ENCODE measurements around the gene PI4KA. TPM values are rescaled to one million over a fixed set of nuclear protein-coding genes. Genes with fewer than 3 reads are reported as not detected.
"Not testable (repeated sequence)": the region's sequence is repeated elsewhere in the genome, so short reads cannot be mapped to it uniquely, and the experiment has no call there.

Gene PI4KA
- total RNA-seq, 2 experiments from 2014 or later, result 84.5 to 99.6 TPM

DNA sequence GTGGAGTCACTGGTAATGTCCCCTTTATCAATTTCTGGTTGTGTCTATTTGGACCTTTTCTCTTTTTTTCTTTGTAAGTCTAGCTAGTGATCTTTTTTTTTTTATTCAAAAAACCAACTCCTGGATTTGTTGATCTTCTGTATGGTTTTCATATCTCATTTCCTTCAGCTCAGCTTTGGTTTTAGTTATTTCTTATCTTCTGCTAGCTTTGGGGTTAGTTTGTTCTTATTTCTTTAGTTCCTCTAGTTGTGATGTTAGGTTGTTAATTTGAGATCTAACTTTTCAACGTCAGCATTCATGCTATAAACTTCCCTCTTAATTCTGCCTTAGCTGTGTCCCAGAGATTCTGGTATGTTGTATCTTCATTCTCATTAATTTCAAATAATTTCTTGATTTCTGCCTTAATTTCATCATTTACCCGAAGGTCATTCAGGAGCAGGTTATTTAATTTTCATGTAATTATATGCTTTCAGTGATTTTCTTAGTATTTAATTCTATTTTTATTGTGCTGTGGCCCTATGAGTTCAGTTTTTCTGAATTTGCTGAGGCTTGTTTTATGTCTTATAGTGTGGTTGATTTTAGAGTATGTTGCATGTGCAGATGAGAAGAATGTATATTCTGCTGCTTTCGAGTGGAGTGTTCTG, 29.0 kb downstream of the PI4KA start:
- ATAC-seq (no peak), DNase-seq (no peak)
- no peak overlapping the region for H3K4me3 Mint-ChIP-seq
- H3K27me3 Mint-ChIP-seq, result no peaks in the 10 kb centered on the region
- H3K36me3 Mint-ChIP-seq, result peaks cover 36% of the 10 kb centered on the region
- CTCF ChIA-PET, result no interaction called here
- no peak overlapping the region for H3K27ac Mint-ChIP-seq
- H3K4me1 Mint-ChIP-seq, result no peaks in the 10 kb centered on the region
- no peaks in the 10 kb centered on the region for H3K9me3 Mint-ChIP-seq (ENCODE audit: low read depth)

DNA sequence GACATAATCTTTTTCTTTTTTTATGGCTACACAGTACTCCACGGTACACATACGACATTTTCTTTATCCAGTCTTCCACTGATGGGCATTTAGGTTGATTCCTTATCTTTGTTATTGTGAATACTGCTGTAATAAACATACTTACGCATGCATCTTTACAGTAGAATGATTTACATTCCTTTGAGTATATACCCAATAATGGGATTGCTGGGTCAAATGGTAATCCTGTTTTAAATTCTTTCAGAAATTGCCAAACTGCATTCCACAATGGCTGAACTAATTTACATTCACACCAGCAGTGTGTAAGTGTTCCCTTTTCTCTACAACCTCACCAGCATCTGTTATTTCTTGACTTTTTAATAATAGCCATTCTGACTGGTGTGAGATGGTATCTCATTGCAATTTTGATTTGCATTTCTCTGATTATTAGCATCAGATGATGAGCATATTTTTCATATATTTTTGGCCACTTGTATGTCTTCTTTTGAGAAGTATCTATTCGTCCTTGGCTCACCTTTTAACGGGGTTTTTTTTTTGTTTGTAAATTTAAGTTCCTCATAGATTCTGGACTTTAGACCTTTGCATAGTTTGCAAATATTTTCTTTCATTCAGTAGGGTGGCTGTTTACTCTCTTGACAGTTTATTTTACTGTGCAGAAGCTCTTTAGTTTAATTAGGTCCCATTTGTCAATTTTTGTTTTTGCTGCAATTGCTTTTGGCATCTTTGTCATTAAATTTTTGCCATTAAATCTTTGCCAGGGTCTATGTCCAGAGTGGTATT, 32.0 kb downstream of the PI4KA start:
- H3K9me3 Mint-ChIP-seq (ENCODE audit: low read depth); H3K4me1 Mint-ChIP-seq; ATAC-seq; CTCF ChIA-PET; H3K4me3 Mint-ChIP-seq; H3K27ac Mint-ChIP-seq; DNase-seq; H3K27me3 Mint-ChIP-seq: not testable (repeated sequence)
- H3K36me3 Mint-ChIP-seq, result peaks cover 25% of the 10 kb centered on the region

DNA sequence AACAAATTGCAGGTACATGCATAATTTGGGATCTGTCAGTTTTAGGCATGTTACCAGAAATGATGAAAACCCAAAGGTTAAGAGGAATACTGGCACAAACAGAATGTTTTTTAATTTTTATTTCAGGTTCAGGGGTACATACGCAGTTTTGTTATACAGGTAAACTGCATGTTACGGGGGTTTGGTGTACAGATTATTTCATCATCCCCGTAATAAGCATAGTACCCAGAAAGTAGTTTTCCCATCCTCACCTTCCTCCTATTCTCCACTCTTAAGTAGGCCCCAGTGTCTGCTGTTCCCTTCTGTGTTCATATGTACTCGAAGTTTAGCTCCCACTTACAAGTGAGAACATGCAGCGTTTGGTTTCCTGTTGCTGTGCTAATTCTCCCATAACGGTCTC, 33.0 kb downstream of the PI4KA start:
- peaks cover 23% of the 10 kb centered on the region for H3K36me3 Mint-ChIP-seq
- no peak for DNase-seq
- CTCF ChIA-PET, result interaction anchor here (0.6 to 1.2 kb wide), 3 partner anchors 41 to 277 kb away, joined by 3 read pairs; no protein-coding TSS in a partner anchor
- ATAC-seq, result no peak
- H3K9me3 Mint-ChIP-seq (ENCODE audit: low read depth), result no peaks in the 10 kb centered on the region
- no peak overlapping the region for H3K4me3 Mint-ChIP-seq
- no peak overlapping the region for H3K27ac Mint-ChIP-seq
- no peaks in the 10 kb centered on the region for H3K27me3 Mint-ChIP-seq
- no peaks in the 10 kb centered on the region for H3K4me1 Mint-ChIP-seq

DNA sequence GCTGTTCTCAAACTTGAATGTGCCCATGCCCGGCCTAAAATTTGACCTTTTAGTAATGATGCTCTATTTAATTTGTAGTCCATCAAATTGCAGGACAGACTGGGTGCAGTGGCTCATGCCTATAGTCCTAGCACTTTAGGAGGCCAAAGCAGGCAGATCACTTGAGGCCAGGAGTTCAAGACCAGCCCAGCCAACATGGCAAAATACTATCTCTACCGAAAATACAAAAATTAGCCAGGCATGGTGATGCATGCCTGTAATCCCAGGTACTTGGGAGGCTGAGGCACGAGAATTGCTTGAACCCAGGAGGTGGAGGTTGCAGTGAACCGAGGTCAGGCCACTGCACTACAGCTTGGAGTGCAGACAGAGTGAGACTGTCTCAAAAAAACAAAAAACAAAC, 33.4 kb downstream of the PI4KA start:
- not testable (repeated sequence) for H3K27ac Mint-ChIP-seq; H3K4me3 Mint-ChIP-seq; H3K4me1 Mint-ChIP-seq; DNase-seq; H3K9me3 Mint-ChIP-seq (ENCODE audit: low read depth); H3K27me3 Mint-ChIP-seq; ATAC-seq
- peaks cover 21% of the 10 kb centered on the region for H3K36me3 Mint-ChIP-seq
- CTCF ChIA-PET, result interaction anchor here (0.6 to 1.2 kb wide), 3 partner anchors 41 to 277 kb away, joined by 3 read pairs; no protein-coding TSS in a partner anchor

DNA sequence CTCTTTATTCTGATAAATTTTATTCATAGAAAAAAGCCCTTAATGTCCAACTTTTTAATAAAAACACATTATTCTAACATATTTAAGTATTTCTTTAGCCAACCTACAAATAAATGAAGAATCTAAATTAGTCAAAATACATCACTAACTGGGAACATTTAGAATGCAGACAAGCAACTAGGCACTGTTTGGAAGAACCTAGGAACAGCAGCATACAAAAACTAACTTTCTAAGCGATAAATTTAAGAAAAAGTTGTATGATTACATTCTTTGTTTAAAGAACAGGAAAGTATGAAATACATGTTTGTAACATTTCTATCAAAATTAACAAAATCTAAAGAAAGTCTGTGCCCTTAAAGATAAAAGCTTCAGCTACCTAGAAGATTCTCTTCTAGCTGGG, 35.3 kb downstream of the PI4KA start:
- no peak for ATAC-seq

DNA sequence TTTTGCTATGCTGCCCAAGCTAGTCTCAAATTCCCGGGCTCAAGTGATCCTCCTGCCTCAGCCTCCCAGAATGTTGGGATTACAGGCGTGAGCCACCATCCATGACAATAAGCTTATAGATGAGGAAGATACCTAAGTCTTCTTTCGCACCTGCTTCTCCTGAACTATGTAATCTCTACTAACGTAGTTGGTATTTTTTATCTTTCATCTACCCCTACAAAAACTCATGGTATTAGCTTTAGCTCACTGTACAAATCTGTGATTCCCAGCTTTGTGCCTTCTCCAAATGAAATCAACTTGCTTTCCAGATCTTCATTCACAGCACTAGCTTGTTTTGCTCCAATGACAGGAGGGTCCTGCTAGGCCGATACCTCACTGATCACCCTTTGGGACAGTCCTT, 36.4 kb downstream of the PI4KA start:
- Mint-ChIP-seq H3K4me1 (no peaks in the 10 kb centered on the region), H3K27me3 (no peaks in the 10 kb centered on the region), H3K27ac (no peak overlapping the region), H3K9me3 (ENCODE audit: low read depth) (no peaks in the 10 kb centered on the region), H3K36me3 (peaks cover 17% of the 10 kb centered on the region), H3K4me3 (no peak overlapping the region)
- CTCF ChIA-PET, result no interaction called here
- ATAC-seq, result no peak
- DNase-seq, result no peak

More for the DNA sequence above, 35.3 kb downstream of the PI4KA start:
- CTCF ChIA-PET, result no interaction called here
- no peaks in the 10 kb centered on the region for H3K4me1 Mint-ChIP-seq
- H3K27ac Mint-ChIP-seq, result no peak overlapping the region
- DNase-seq, result no peak
- no peak overlapping the region for H3K4me3 Mint-ChIP-seq
- peaks cover 16% of the 10 kb centered on the region for H3K36me3 Mint-ChIP-seq
- no peaks in the 10 kb centered on the region for H3K27me3 Mint-ChIP-seq
- H3K9me3 Mint-ChIP-seq (ENCODE audit: low read depth), result no peaks in the 10 kb centered on the region

DNA sequence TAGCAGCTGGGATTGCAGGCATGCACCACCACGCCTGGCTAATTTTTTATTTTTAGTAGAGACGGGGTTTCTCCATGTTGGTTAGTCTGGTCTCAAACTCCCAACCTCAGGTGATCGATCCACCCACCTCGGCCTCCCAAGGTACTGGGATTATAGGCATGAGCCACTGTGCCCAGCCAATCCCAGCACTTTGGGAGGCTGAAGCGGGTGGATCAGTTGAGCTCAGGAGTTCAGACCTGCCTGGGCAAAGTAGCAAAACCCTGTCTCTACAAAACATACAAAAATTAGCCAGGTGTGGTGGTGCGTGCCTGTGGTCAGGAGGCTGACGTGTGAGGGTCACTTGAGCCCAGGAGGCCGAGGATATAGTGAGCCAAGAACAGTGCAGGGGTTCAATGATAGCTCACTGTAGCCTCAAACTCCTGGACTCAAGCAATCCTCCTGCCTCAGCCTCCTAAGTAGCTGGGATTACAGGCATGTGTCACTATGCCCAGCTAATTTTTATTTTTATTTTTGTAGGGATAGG, 36.8 kb downstream of the PI4KA start:
- CTCF ChIA-PET; H3K4me1 Mint-ChIP-seq; DNase-seq; H3K27ac Mint-ChIP-seq; H3K9me3 Mint-ChIP-seq (ENCODE audit: low read depth); ATAC-seq; H3K27me3 Mint-ChIP-seq; H3K4me3 Mint-ChIP-seq: not testable (repeated sequence)
- peaks cover 21% of the 10 kb centered on the region for H3K36me3 Mint-ChIP-seq

DNA sequence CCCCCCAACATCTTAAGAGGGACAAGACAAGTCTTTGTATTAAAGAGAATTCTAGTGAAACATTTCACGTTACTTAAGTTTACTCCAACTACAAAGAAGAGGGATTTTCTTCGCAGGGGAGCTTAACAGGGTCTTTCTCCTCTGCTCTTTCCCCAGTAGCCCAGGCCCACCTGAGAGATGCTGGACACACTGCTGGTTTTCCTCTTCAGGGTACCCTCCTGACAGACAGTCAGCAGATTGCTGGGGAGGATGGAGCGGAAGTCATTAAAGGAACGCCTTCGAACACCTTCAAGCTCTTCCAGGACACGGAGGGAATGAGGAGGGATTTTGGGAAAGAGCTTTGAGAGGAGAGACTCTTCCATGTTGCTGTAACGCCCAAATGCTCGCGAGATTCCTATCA, 39.1 kb downstream of the PI4KA start:
- no peak overlapping the region for H3K4me3 Mint-ChIP-seq
- no peak for ATAC-seq
- no peak for DNase-seq
- CTCF ChIA-PET, result no interaction called here
- H3K27me3 Mint-ChIP-seq, result no peaks in the 10 kb centered on the region
- no peaks in the 10 kb centered on the region for H3K4me1 Mint-ChIP-seq
- H3K9me3 Mint-ChIP-seq (ENCODE audit: low read depth), result no peaks in the 10 kb centered on the region
- peaks cover 18% of the 10 kb centered on the region for H3K36me3 Mint-ChIP-seq
- no peak overlapping the region for H3K27ac Mint-ChIP-seq

DNA sequence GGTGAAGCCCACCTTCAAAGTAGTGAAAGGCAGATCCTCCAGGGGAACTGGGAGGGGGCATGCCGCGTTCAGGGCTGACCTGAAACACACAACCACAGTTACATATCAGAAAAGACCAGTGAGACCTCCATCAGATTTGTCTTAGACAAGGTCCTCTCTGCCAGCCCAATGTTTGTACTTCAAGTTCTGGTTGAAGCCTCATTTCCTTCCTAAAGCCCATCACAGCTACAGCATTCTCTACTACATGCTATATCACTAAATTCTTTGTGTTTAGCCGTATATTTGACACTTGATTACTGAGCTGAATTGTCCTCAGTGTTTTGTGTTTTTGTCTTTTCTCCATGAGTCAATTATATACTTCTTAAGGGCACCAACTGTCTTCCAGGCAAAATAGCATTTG, 40.1 kb downstream of the PI4KA start:
- no peak for DNase-seq
- Mint-ChIP-seq H3K9me3 (ENCODE audit: low read depth) (no peaks in the 10 kb centered on the region), H3K27me3 (no peaks in the 10 kb centered on the region), H3K36me3 (peaks cover 19% of the 10 kb centered on the region), H3K4me3 (no peak overlapping the region), H3K27ac (no peak overlapping the region), H3K4me1 (no peaks in the 10 kb centered on the region)
- no peak for ATAC-seq
- CTCF ChIA-PET, result no interaction called here

DNA sequence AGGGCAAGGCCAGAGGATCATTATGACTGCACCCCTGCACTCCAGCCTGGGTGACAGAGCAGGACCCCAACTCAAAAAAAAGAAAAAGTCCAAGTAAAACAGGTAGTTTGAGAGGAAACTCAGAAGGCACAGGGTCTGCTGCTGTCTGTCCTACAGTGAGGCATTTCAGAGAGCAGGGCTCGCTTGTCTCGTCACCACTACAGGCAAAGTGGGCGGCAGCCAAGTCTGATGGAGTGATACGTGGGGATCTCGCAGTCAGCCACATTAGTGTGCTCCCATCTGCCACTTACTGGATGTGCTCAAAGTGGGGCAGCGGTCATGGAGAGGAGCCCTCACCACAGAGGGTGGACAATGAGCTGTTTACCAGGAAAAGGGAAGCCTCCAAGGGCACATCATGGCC, 42.1 kb downstream of the PI4KA start:
- Mint-ChIP-seq H3K27me3 (no peaks in the 10 kb centered on the region), H3K9me3 (ENCODE audit: low read depth) (no peaks in the 10 kb centered on the region), H3K36me3 (peaks cover 26% of the 10 kb centered on the region), H3K4me1 (peaks cover 2% of the 10 kb centered on the region), H3K4me3 (no peak overlapping the region), H3K27ac (no peak overlapping the region)
- ATAC-seq, result no peak
- DNase-seq, result no peak
- CTCF ChIA-PET, result no interaction called here

DNA sequence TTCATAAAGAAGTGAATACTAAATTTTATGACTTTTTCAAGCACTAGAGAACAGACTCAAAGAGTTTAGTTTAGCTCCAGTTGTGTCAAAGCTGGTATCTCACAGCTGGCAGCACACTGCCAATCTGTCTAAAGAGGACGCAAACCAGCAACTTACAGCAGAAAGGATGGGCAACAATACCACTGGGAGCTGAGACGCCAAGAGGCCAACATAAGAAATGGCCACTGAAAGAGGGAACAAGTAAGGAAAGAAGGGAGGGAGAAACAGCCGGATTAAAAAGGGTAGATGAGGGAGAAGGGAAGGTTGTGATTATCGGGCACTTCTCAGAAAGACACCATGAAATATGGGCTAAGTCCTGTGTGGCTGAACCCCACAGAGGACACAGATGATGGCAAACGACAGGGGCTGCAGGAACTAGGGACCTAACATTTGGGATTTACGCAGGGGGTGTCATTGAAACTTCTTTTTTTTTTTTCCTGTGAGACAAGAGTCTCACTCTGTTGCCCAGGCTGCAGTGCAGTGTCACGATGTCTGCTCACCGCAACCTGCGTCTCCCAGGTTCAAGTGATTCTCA, 43.0 kb downstream of the PI4KA start:
- H3K9me3 Mint-ChIP-seq (ENCODE audit: low read depth), result no peaks in the 10 kb centered on the region
- no peak for DNase-seq
- H3K36me3 Mint-ChIP-seq, result peaks cover 29% of the 10 kb centered on the region
- no peaks in the 10 kb centered on the region for H3K27me3 Mint-ChIP-seq
- peaks cover 12% of the 10 kb centered on the region for H3K4me1 Mint-ChIP-seq
- ATAC-seq, result no peak
- CTCF ChIA-PET, result interaction anchor here (0.7 kb wide), 1 partner anchor 10 kb away, joined by 5 read pairs; no protein-coding TSS in a partner anchor
- no peak overlapping the region for H3K4me3 Mint-ChIP-seq
- H3K27ac Mint-ChIP-seq, result no peak overlapping the region

DNA sequence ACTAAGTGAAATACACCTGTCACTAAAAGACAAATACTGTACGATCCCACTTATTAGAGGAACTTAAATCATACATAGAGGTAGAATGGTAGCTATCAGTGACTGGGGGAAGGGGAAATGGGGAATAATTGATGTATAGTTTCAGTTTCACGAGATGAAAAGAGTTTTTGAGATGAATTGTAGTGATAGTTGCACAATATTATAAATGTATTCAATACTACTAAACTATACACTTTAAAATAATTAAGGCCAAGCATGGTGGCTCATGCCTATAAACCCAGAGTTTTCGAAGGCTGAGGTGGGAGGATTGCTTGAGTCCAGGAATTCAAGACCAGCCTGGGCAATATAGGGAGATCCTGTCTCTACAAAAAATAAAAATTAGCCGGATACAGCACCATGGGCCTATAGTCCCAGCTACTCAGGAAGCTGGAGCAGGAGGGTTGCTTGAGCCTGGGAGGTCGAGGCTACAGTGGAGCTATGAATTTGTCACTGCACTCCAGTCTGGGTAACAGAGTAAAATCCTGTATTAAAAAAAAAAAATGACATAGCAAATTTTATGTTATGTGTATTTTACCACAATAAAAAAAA, 44.3 kb downstream of the PI4KA start:
- peaks cover 27% of the 10 kb centered on the region for H3K36me3 Mint-ChIP-seq
- ATAC-seq, result no peak
- no peak overlapping the region for H3K27ac Mint-ChIP-seq
- no peaks in the 10 kb centered on the region for H3K9me3 Mint-ChIP-seq (ENCODE audit: low read depth)
- CTCF ChIA-PET, result interaction anchor here (0.6 to 0.7 kb wide), 2 partner anchors 10 to 31 kb away, joined by 3 to 4 read pairs; no protein-coding TSS in a partner anchor
- no peak overlapping the region for H3K4me3 Mint-ChIP-seq
- H3K27me3 Mint-ChIP-seq, result no peaks in the 10 kb centered on the region
- no peak for DNase-seq
- H3K4me1 Mint-ChIP-seq, result peaks cover 12% of the 10 kb centered on the region

DNA sequence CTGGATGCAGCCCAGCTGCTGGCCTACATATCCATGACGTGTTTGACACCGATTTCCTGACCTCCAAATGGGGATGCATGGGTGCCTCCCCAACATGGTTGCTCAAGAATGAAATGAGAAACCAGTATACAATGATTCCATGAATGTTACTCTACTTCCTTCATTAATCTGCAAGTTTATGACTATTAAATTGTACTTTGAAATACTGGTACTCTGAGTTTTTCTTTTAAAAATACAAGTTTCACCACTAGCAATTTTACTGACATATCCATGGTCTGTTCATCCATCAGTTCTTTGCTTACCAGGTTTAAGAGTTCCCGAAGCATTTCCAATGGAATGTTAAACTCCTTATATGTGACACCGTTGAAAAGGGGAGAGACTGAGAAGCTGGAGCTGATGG, 45.6 kb downstream of the PI4KA start:
- Mint-ChIP-seq H3K9me3 (ENCODE audit: low read depth) (no peaks in the 10 kb centered on the region), H3K4me1 (peaks cover 12% of the 10 kb centered on the region), H3K27ac (no peak overlapping the region), H3K27me3 (no peaks in the 10 kb centered on the region), H3K36me3 (peaks cover 29% of the 10 kb centered on the region), H3K4me3 (no peak overlapping the region)
- CTCF ChIA-PET, result no interaction called here
- DNase-seq, result no peak
- no peak for ATAC-seq
